Activated T-cell treated with anti-CD3 and anti-CD28 coated beads, Interleukin-2, amount 50 U/mL, for 72 hours (primary cell): ENCODE results near the gene TLE6. TPM values are rescaled to one million over a fixed set of nuclear protein-coding genes. Genes with fewer than 3 reads are reported as not detected.
"Not testable (repeated sequence)": the region's sequence is repeated elsewhere in the genome, so short reads cannot be mapped to it uniquely, and the experiment has no call there.

Experiments
- ATAC-seq, 2 donors: fragments of 150-1000 bp; cut with Tn5 transposase; replicated peaks in 1 of 2; 2 replicates each; pipeline ENCODE4 v1.10.0; 2021; ENCODE audit warnings: moderate library complexity in 2 of 2, mild to moderate bottlenecking in 1 of 2
- DNase-seq, 2 donors: peaks; one replicate each; pipeline ENCODE4 v3.0.0; 2021 to 2022; ENCODE audit warnings: mixed read lengths in 1 of 2
- H3K27ac Mint-ChIP-seq: one replicate; pipeline ENCODE4 v1.8.0; 2022; ENCODE audit warnings: mild to moderate bottlenecking, moderate library complexity, mixed read lengths
- H3K27me3 Mint-ChIP-seq: one replicate; pipeline ENCODE4 v1.8.0; 2022; ENCODE audit warnings: low read depth, mixed read lengths
- H3K36me3 Mint-ChIP-seq, 2 donors: one replicate each; pipeline ENCODE4 v1.8.0; 2022; ENCODE audit warnings: mixed read lengths in 2 of 2, mild to moderate bottlenecking in 1 of 2; ENCODE audit not compliant: insufficient read depth in 2 of 2
- H3K4me1 Mint-ChIP-seq: one replicate; pipeline ENCODE4 v1.8.0; 2022; ENCODE audit warnings: low read depth, mixed read lengths
- H3K4me3 Mint-ChIP-seq, 2 donors: one replicate each; pipeline ENCODE4 v1.8.0; 2022; ENCODE audit warnings: mild to moderate bottlenecking in 2 of 2, mixed read lengths in 2 of 2, moderate library complexity in 2 of 2
- H3K9me3 Mint-ChIP-seq, 2 donors: one replicate each; pipeline ENCODE4 v1.8.0; 2022; ENCODE audit warnings: mixed read lengths in 2 of 2
- total RNA-seq, 2 donors: library from RNA; stranded (reverse); gene quantifications; one replicate each; pipeline ENCODE4 v1.2.3, GENCODE V29; 2022

The TLE6 gene
- total RNA-seq, 2 donors from 2014 or later = 4.5 to 6.0 TPM

DNA sequence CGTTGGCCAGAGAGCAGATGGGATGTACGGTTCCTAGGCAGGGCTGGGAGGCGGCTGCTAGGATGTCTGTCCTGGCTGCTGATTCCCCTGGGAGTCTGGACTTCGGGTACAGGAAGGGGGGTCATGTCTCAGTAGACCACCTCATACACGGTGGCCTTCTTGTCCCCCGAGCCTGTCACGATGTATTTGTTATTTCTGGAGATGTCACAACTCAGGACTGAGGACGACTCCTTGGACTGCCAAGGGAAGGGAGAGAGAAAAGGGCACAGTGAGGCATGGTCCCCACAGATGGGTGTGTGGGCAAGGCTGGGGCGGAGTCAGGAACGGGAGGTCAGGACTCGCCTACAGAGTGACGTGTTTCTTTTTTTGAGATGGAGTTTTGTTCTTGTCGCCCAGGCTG lies 20.4 kb downstream of the TLE6 start:
- Mint-ChIP-seq H3K27me3 (no peaks in the 10 kb centered on the region), H3K4me1 (no peaks in the 10 kb centered on the region), H3K36me3 (peaks cover 0 to 1% of the 10 kb centered on the region in 2 donors), H3K27ac (no peak overlapping the region), H3K4me3 (no peak overlapping the region), H3K9me3 (no peaks in the 10 kb centered on the region)
- DNase-seq (no peak), ATAC-seq (no peak)

DNA sequence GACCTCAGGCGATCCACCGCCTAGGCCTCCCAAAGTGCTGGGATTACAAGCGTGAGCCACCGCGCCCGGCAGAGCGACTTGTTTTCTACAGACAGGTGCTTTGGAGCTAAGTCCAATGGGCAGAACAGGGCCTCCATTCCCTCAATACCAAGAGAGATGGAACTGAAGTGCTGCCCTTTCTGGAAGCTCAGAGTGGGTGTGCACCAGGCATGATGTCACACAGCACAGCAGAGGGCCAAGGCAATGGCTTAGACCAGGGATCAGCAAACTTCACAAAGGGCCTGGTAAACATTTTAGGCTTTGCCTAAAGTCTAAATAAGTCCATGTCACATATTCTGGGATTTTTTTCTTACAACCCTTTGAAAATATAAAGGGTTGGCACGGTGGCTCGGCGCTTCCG lies 21.3 kb downstream of the TLE6 start:
- no peak for ATAC-seq
- DNase-seq = no peak
- Mint-ChIP-seq H3K27ac (no peak overlapping the region), H3K27me3 (no peaks in the 10 kb centered on the region), H3K36me3 (peaks cover 0 to 1% of the 10 kb centered on the region in 2 donors), H3K4me1 (no peaks in the 10 kb centered on the region), H3K4me3 (no peak overlapping the region), H3K9me3 (no peaks in the 10 kb centered on the region)

DNA sequence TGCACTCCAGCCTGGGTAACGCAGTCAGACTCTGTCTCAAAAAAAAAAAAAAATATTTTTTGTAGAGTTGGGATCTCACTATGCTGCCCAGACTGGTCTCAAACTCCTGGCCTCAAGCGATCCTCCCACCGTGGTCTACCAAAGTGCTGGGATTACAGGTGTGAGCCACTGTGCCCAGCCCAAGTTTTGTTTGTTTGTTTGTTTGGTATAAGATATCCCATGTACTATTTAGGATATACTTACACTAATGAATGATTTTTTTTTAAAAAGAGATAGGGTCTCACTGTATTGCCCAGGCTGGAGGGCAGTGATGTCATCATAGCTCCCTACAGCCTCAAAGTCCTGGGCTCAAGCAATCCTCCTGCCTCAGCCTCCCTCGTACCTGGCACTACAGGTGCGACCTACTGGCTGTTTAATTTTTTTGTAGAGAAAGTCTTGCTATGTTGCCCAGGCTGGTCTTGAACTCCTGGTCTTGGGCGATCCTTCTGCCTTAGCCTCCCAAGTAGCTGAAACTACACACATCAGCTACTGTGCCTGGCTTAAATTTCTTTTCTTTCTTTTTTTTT lies 24.0 kb downstream of the TLE6 start:
- Mint-ChIP-seq H3K36me3 (peaks cover 0 to 1% of the 10 kb centered on the region in 2 donors), H3K4me3 (no peak overlapping the region)
- DNase-seq = no peak

DNA sequence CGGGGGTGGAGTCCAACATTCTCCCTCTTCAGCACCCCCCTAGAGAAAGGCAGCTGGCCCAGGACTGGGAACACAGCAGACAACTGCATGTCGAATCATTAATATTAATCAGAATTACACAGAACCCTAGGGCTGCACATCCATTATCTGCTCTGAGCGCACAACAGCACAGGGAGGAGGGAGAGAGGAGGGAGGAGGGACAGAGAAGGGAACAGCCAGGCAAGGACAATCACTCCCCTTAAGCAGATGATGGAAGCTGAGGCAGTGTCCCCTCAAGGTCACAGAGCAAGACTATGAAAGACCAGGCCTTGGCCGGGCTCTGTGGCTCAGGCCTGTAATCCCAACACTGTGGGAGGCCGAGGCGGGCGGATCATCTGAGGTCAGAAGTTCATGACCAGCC lies 25.7 kb downstream of the TLE6 start:
- Mint-ChIP-seq H3K27ac (no peak overlapping the region), H3K27me3 (no peaks in the 10 kb centered on the region), H3K9me3 (no peaks in the 10 kb centered on the region), H3K4me3 (no peak overlapping the region), H3K36me3 (peaks cover 0 to 1% of the 10 kb centered on the region in 2 donors), H3K4me1 (no peaks in the 10 kb centered on the region)
- no peak for DNase-seq
- ATAC-seq = no peak

More for the DNA sequence above, 24.0 kb downstream of the TLE6 start:
- Mint-ChIP-seq H3K27ac (no peak overlapping the region), H3K27me3 (no peaks in the 10 kb centered on the region), H3K4me1 (no peaks in the 10 kb centered on the region), H3K9me3 (no peaks in the 10 kb centered on the region)
- no peak for ATAC-seq

GRCh38 chr19:3004522-3004921 lies 27.2 kb downstream of the TLE6 start:
- H3K4me3 Mint-ChIP-seq = no peak overlapping the region
- H3K27me3 Mint-ChIP-seq = no peaks in the 10 kb centered on the region
- H3K4me1 Mint-ChIP-seq = no peaks in the 10 kb centered on the region
- ATAC-seq (no peak), DNase-seq (no peak)
- H3K27ac Mint-ChIP-seq = no peak overlapping the region
- H3K36me3 Mint-ChIP-seq = no peaks in the 10 kb centered on the region
- no peaks in the 10 kb centered on the region for H3K9me3 Mint-ChIP-seq

DNA sequence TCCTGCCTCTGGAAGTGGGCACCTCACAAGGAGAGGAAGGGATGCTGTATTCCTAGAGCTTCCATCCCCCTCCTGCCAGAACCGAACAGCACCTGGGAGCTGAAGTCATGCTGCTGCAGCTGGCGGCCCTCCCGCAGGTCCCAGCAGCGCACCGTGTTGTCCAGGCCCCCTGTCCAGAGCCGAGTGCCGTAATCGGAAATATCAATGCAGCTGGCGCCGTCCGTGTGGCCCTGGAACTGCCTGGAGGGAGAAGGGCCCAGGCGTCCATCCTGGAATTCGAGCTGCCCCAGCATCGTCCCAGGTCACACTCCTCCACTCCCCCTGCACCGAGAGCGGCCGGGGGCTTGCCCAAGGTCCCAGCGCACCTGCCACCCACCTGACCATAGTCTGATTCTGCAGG lies 28.0 kb downstream of the TLE6 start:
- H3K4me1 Mint-ChIP-seq = no peaks in the 10 kb centered on the region

DNA sequence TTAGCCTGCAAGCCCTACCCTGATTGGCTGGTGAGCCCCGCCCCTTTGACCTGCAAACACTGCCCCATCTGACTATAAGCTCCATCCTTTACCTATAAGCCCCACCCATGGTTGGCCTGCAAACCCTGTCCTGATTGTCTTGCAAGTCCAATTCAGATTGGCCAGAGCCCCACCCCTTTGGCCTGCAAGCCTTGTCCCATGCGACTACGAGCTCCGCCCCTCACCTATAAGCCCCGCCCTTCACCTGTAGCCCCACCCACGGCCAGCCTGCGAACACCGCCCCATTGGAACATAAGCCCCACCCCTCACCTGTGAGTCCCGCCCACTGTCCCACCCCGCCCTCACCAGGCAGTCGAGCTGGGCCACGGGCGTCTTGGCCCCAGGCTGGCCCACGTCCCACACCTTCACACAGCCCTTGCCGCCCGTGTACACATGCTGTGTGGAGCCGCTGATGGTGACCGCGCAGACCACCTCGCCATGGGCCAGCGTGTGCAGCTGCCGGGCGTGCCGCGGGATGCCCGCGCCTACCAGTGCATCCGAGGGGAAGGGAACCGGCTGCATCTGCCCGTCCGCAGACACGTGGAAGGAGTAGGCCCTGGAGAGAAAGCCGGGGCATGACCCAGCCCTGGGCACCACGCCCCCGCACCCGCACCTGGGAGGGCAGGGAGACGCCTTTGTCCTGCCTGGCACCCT lies 28.9 kb downstream of the TLE6 start:
- H3K4me3 Mint-ChIP-seq = no peak overlapping the region
- no peaks in the 10 kb centered on the region for H3K4me1 Mint-ChIP-seq
- ATAC-seq (no peak), DNase-seq (peak in 1 of 2 donors; percentile 18)
- H3K9me3 Mint-ChIP-seq = no peaks in the 10 kb centered on the region
- no peaks in the 10 kb centered on the region for H3K27me3 Mint-ChIP-seq
- H3K27ac Mint-ChIP-seq = no peak overlapping the region
- no peaks in the 10 kb centered on the region for H3K36me3 Mint-ChIP-seq

More for the DNA sequence above, 28.0 kb downstream of the TLE6 start:
- Mint-ChIP-seq H3K27me3 (no peaks in the 10 kb centered on the region), H3K27ac (no peak overlapping the region), H3K36me3 (no peaks in the 10 kb centered on the region), H3K9me3 (no peaks in the 10 kb centered on the region), H3K4me3 (no peak overlapping the region)
- no peak for DNase-seq
- no peak for ATAC-seq

DNA sequence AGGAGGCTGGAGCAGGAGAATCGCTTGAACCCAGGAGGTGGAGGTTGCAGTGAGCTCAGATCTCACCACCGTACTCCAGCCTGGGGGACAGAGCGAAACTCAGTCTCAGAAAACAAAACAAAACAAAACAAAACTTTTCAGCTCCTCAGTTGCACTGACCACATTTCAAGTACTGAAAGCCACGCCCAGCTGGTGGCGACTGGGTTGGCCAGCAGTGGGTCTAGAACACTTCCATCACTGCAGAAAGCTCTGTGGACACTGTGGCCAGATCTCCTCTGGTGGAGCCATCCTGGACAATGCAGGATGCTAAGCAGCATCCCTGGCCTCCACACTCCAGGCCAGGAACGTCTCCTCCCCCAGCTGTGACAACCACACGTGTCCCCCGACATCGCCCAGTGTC lies 30.6 kb downstream of the TLE6 start:
- Mint-ChIP-seq H3K4me3 (no peak overlapping the region), H3K27ac (no peak overlapping the region), H3K9me3 (no peaks in the 10 kb centered on the region), H3K36me3 (no peaks in the 10 kb centered on the region), H3K4me1 (no peaks in the 10 kb centered on the region), H3K27me3 (no peaks in the 10 kb centered on the region)
- DNase-seq = no peak
- no peak for ATAC-seq

- Mint-ChIP-seq H3K27me3 (no peaks in the 10 kb centered on the region), H3K9me3 (no peaks in the 10 kb centered on the region), H3K36me3 (no peaks in the 10 kb centered on the region), H3K4me3 (no peak overlapping the region), H3K4me1 (no peaks in the 10 kb centered on the region), H3K27ac (no peak overlapping the region)
- ATAC-seq (no peak), DNase-seq (no peak)
Observed at GRCh38 chr19:3008994-3009393, 31.6 kb downstream of the TLE6 start.

- Mint-ChIP-seq H3K4me3 (no peak overlapping the region), H3K4me1 (no peaks in the 10 kb centered on the region), H3K36me3 (no peaks in the 10 kb centered on the region), H3K9me3 (no peaks in the 10 kb centered on the region), H3K27me3 (no peaks in the 10 kb centered on the region), H3K27ac (no peak overlapping the region)
- ATAC-seq = no peak
- DNase-seq = no peak
Observed at GRCh38 chr19:3010871-3011270, 33.5 kb downstream of the TLE6 start.

DNA sequence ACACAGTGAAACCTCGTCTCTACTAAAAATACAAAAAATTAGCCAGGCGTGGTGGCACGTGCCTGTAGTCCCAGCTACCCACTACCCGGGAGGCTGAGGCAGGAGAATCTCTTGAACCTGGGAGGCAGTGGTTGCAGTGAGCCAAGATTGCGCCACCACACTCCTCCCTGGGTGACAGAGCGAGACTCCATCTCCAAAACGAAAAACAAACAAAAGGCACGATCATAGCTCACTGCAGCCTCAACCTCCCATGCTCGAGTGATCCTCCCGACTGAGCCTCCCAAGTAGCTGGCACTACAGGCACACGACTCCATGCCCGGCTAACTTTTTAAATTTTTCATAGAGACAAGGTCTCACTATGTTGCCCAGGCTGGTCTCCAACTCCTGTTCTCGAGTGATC lies 34.7 kb downstream of the TLE6 start:
- not testable (repeated sequence) for H3K36me3 Mint-ChIP-seq, DNase-seq, H3K4me3 Mint-ChIP-seq, H3K9me3 Mint-ChIP-seq, ATAC-seq, H3K27me3 Mint-ChIP-seq, H3K27ac Mint-ChIP-seq, H3K4me1 Mint-ChIP-seq

GRCh38 chr19:3012621-3013262 lies 35.4 kb downstream of the TLE6 start:
- DNase-seq = no peak
- H3K27me3 Mint-ChIP-seq = no peaks in the 10 kb centered on the region
- H3K27ac Mint-ChIP-seq = no peak overlapping the region
- H3K36me3 Mint-ChIP-seq = no peaks in the 10 kb centered on the region
- no peak overlapping the region for H3K4me3 Mint-ChIP-seq
- ATAC-seq = no peak
- H3K9me3 Mint-ChIP-seq = no peaks in the 10 kb centered on the region
- H3K4me1 Mint-ChIP-seq = no peaks in the 10 kb centered on the region

DNA sequence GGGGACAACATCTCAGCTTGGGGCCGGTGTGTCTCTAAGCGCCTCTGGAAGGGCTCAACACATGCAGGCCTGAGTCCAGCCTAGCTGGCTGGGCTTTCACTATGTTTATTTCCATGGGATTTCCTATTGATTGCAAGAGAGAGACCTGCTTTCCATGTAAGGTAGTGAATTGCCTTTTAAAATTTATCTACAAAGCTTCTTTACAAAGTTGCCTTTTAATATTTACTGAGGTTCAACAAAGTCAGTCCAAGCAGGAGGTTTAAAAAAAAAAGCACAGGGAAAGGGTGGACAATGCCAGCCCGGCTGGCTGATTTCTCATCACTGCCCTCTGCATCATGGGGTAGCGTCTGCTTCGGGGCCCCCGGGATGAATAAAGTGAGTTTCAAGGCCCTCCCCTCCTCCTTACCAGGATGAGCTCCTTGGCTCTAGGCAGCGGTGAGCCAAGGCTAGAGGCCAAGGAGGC lies 35.9 kb downstream of the TLE6 start:
- ATAC-seq = no peak
- Mint-ChIP-seq H3K27me3 (no peaks in the 10 kb centered on the region), H3K36me3 (no peaks in the 10 kb centered on the region), H3K27ac (no peak overlapping the region), H3K9me3 (no peaks in the 10 kb centered on the region), H3K4me3 (no peak overlapping the region), H3K4me1 (no peaks in the 10 kb centered on the region)
- no peak for DNase-seq
